OCI-LY3 (cell line): ENCODE results near the gene SLC22A3.

Source experiments
- EZH2phosphoT487 ChIP-seq: fragments of 200-600 bp; shearing (Covaris generic); IDR thresholded peaks from 2 replicates; pipeline ENCODE4 v1.6.1; 2018; ENCODE audit warnings: antibody characterized with exemption, mixed run types, low read depth
- TF ChIP-seq, protein P1 (sequence below): fragments of 200-600, 300-600 bp; sonication (generic); IDR thresholded peaks from 2 replicates; pipeline ENCODE4 v1.5.1; 2014; ENCODE audit warnings: antibody characterized with exemption, low read length, low read depth

DNA sequence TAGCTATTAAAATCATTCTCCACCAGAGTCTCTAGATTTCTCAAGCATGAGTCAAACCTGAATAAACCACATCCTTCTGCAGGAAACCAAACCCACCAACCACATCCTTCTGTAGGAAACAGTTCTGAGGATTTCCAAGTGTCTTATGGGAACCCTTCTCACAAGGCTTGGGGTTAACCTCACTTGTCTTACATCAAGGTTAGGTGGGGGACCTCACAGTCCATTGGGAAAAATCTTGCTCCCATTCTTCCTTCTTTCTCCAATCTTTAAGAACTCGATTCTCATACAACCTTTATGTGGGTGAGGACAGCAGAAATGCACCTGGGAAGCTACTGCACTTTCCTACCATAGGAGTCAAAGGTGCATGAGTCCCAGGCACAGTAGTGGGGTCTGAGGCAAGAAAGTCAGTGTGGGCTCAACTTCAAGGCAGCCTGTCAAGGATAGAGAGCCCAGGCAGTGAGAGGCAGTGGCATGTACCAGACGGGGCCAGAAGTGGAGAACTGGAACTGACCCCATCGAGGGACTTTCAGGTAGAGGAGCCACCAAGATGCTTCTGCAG lies 114.5 kb downstream of the SLC22A3 start:
- TF ChIP-seq, protein P1, sequence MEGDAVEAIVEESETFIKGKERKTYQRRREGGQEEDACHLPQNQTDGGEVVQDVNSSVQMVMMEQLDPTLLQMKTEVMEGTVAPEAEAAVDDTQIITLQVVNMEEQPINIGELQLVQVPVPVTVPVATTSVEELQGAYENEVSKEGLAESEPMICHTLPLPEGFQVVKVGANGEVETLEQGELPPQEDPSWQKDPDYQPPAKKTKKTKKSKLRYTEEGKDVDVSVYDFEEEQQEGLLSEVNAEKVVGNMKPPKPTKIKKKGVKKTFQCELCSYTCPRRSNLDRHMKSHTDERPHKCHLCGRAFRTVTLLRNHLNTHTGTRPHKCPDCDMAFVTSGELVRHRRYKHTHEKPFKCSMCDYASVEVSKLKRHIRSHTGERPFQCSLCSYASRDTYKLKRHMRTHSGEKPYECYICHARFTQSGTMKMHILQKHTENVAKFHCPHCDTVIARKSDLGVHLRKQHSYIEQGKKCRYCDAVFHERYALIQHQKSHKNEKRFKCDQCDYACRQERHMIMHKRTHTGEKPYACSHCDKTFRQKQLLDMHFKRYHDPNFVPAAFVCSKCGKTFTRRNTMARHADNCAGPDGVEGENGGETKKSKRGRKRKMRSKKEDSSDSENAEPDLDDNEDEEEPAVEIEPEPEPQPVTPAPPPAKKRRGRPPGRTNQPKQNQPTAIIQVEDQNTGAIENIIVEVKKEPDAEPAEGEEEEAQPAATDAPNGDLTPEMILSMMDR, result no peak
- TF ChIP-seq EZH2phosphoT487, result no peak
